Adrenal gland (tissue), 12 donors: ENCODE data around the gene ZNF473. TPM values are rescaled to one million over a fixed set of nuclear protein-coding genes. Genes with fewer than 3 reads are reported as not detected.
A peak's percentile ranks its signal among the peaks of the same experiment; 100 is the strongest.

Experiments
- DNase-seq, 7 donors: peaks; one replicate each; pipeline ENCODE4 v3.0.0-alpha.2; 2019 to 2020
- H3K27ac ChIP-seq, 5 donors: fragments of 200-600 bp; sonication (generic) in 4 of 5; 1 replicate in 3 of 5; 2 replicates in 2 of 5; pipeline versions ENCODE4 v1.5.1 to v1.8.0; 2016 to 2020; ENCODE audit warnings: mild to moderate bottlenecking in 1 of 5
- H3K27me3 ChIP-seq: fragments of 200-600 bp; 2 replicates; pipeline ENCODE4 v1.8.0; 2021
- H3K36me3 ChIP-seq, 2 donors: fragments of 200-600 bp; replicated peaks in 1 of 2; 1 replicate in 1 of 2; 2 replicates in 1 of 2; pipeline versions ENCODE4 v1.5.1 to v1.8.0; 2018 to 2022
- H3K4me1 ChIP-seq, 2 donors: fragments of 200-600 bp; replicated peaks in 1 of 2; 1 replicate in 1 of 2; 2 replicates in 1 of 2; pipeline versions ENCODE4 v1.5.1 to v1.8.0; 2018 to 2021
- H3K4me3 ChIP-seq, 4 donors: fragments of 200-600 bp; sonication (generic) in 3 of 4; one replicate each; pipeline ENCODE4 v1.5.1; 2016 to 2018
- H3K9me3 ChIP-seq, 3 donors: fragments of 200-600 bp; sonication (generic) in 1 of 3; replicated peaks in 1 of 3; 1 replicate in 2 of 3; 2 replicates in 1 of 3; pipeline versions ENCODE4 v1.5.1 to v1.8.0; 2016 to 2021
- CTCF ChIP-seq, 6 experiments: fragments of 450-650 bp in 4 of 6; fragments of 200-600 bp in 2 of 6; sonication (generic) in 1 of 6; IDR thresholded peaks; 1 replicate in 5 of 6; 2 replicates in 1 of 6; pipeline versions ENCODE4 v1.5.1 to v1.8.0; 2016 to 2021; ENCODE audit warnings: antibody characterized with exemption in 6 of 6, mild to moderate bottlenecking in 2 of 6, moderate library complexity in 1 of 6
- POLR2A ChIP-seq, 2 donors: fragments of 450-650 bp; IDR thresholded peaks; one replicate each; pipeline ENCODE4 v1.6.1; 2017; ENCODE audit warnings: antibody characterized with exemption in 2 of 2, mild to moderate bottlenecking in 2 of 2, moderate library complexity in 1 of 2
- WGBS, 4 donors: extraction: QIAGEN DNeasy Blood & Tissue Kit in 2 of 4; methylation state at CpG; one replicate each; pipeline versions ENCODE4 v1.1.5 to v1.1.7; 2013 to 2017; 5-methylcytosine and 5-hydroxymethylcytosine counted together
- intact Hi-C, 2 donors: fragments of 100-400 bp; cut with DNase I; formaldehyde crosslinking; loops; one replicate each; pipeline versions ENCODE4 v1.14.1 to v1.15.0; 2022 to 2023
- polyA plus RNA-seq, 3 donors: library from polyadenylated mRNA; stranded (reverse); fragments of 200-250 nt in 2 of 3; fragments of 350-450 nt in 1 of 3; fragmentation: Illumina TruSeq in 1 of 3; extraction: RNeasy Lipid Tissue Mini Kit (QIAGEN cat#74804) in 1 of 3; gene quantifications; one replicate each; pipeline ENCODE4 v1.2.3, GENCODE V29; 2013 to 2014
- total RNA-seq, 9 donors: library from RNA; depleted of rRNA in 4 of 9; stranded (reverse); fragments of >200 nt in 4 of 9; fragments of 120-200 nt in 1 of 9; fragmentation: NEBNext Ultra II Directional in 1 of 9; extraction: Animal tissue kit (Norgen Biotek cat#: 25700) in 1 of 9; gene quantifications; one replicate each; pipeline versions ENCODE4 v1.1.0 to v1.2.4, GENCODE V29; 2013 to 2023
- donor health status: healthy with polysubstance abuse.
- donor health status: Bipolar disorder and iron deficiency.
- donor health status: DM: yes; HTN: yes; CAD: no.
- donor health status: DM: no; HTN: no; CAD: no.
- donor health status: DM: no; HTN: no; CAD: no.
- donor health status: DM: yes; HTN: yes; CAD: no.

ZNF473 gene
- total and polyA plus RNA-seq, 12 donors = 2.7 to 13.2 (median 9.1) TPM

GRCh38 chr19:50000038-50000840 lies 25.6 kb upstream of the ZNF473 start:
- no peak for TF ChIP-seq CTCF (IDR thresholded peaks at IDR 0.05)
- TF ChIP-seq POLR2A (IDR thresholded peaks at IDR 0.05) = no peak
- no peak for DNase-seq
- Histone ChIP-seq H3K27ac (no peak overlapping the region), H3K4me3 (no peak overlapping the region), H3K27me3 (no peaks in the 10 kb centered on the region), H3K36me3 (peaks cover 0 to 79% of the 10 kb centered on the region in 2 donors), H3K9me3 (no peaks in the 10 kb centered on the region), H3K4me1 (peaks cover 10 to 20% of the 10 kb centered on the region in 2 donors)
- intact Hi-C loops = no loop called here
- WGBS, 4 donors = 79 to 91% (median 91%) methylated on average over 9 to 20 of the region's 20 CpGs

DNA sequence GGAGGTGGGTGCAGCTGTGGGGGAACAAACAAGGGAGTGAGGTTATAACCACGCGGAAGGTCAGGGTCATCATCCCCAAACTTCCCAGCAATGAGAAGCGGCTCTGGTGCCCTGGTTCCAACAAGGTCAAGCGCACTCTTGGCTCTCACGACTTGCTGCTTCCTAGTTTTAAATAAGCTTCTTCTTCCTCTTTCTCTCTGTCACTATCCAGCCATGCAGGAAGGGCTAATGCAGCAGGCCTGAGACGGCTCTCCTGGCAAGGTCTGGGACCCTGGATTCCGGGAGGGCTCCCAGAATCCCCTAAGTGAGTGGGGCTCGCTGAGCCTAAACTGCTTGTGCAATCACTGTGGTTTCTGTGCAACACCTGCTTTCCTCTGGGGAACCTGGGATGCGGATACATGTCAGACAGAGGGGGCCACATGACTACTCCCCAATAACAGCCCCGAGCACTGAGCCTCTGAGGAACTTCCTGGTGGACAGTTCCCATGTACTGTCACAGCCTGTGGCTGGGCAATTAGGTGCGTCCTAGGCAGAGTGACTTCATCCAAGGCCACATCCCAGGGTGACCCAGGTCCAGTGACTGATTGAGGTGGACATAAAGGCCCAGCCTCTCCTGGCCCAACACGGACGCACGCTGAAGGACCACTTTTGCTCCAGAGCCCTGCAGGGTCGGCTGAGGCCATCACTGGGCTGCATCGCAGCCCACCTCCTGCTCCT lies 24.8 kb upstream of the ZNF473 start:
- H3K36me3 ChIP-seq = peaks cover 0 to 80% of the 10 kb centered on the region in 2 donors
- TF ChIP-seq CTCF (IDR thresholded peaks at IDR 0.05) = no peak
- TF ChIP-seq POLR2A (IDR thresholded peaks at IDR 0.05) = no peak
- peak overlapping the region in 1 of 5 donors; percentile 14 for H3K27ac ChIP-seq
- H3K4me1 ChIP-seq = peaks cover 10 to 20% of the 10 kb centered on the region in 2 donors
- H3K9me3 ChIP-seq = no peaks in the 10 kb centered on the region
- DNase-seq = peak in 5 of 7 donors; percentile 51 to 68 (median 58)
- WGBS, 4 donors = 52 to 67% (median 60%) methylated on average over 9 to 16 of the region's 16 CpGs
- intact Hi-C loops = no loop called here
- H3K27me3 ChIP-seq = no peaks in the 10 kb centered on the region
- no peak overlapping the region for H3K4me3 ChIP-seq

GRCh38 chr19:50001775-50002174 lies 24.0 kb upstream of the ZNF473 start:
- Histone ChIP-seq H3K4me3 (no peak overlapping the region), H3K4me1 (peaks cover 10 to 20% of the 10 kb centered on the region in 2 donors), H3K9me3 (no peaks in the 10 kb centered on the region), H3K36me3 (peaks cover 0 to 78% of the 10 kb centered on the region in 2 donors), H3K27me3 (no peaks in the 10 kb centered on the region), H3K27ac (peak overlapping the region in 1 of 5 donors; percentile 14)
- 72 to 94% (median 92%) methylated on average over 4 to 8 of the region's 8 CpGs for WGBS, 4 donors
- intact Hi-C loops = no loop called here
- TF ChIP-seq POLR2A (IDR thresholded peaks at IDR 0.05) (no peak), CTCF (IDR thresholded peaks at IDR 0.05) (no peak)
- no peak for DNase-seq

DNA sequence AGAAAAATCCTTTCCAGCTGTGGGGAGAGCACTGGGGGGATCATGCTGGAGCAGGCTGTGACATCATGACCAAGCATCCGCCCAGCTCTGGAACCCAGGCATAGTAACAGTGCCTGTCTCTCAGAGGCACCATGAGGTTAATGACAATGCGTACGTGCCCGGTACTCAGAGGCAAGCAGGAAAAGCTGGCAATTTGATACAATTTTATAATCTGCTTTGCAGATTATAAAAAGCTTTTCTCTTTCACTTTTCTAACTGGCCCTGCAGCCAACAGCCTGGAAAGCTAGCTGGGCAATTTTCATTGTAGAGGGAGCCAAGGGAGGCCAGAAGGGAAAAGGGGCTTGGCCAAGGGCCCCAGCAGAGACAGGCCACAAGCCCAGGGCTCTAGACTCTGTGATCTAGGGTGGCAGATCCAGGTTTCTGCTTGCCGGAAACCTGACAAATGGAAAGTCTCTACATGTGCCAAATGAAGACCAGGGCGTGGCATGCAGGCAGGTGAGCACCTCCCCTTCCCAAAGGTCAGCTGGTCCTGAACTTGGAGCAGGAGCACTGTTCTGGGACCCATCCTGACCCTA lies 23.3 kb upstream of the ZNF473 start:
- 84 to 97% (median 94%) methylated on average over 6 of the region's 6 CpGs for WGBS, 4 donors
- Histone ChIP-seq H3K27me3 (no peaks in the 10 kb centered on the region), H3K4me3 (no peak overlapping the region), H3K27ac (no peak overlapping the region), H3K9me3 (no peaks in the 10 kb centered on the region), H3K4me1 (peaks cover 10 to 20% of the 10 kb centered on the region in 2 donors), H3K36me3 (peaks cover 0 to 79% of the 10 kb centered on the region in 2 donors)
- intact Hi-C loops = no loop called here
- TF ChIP-seq POLR2A (IDR thresholded peaks at IDR 0.05) (no peak), CTCF (IDR thresholded peaks at IDR 0.05) (no peak)
- no peak for DNase-seq
